Measurements from ENCODE around the gene TYW3.

The TYW3 gene

GRCh38 chr1:74775735-74776134, 42.8 kb downstream of the TYW3 start:
- TF ChIP-seq ZNF8 (CRISPR knock-in tag; IDR thresholded peaks at IDR 0.05) (no peak), TSHZ2 (CRISPR knock-in tag; IDR thresholded peaks at IDR 0.05) (no peak), ZNF70 (CRISPR knock-in tag; IDR thresholded peaks at IDR 0.05) (no peak), PATZ1 (CRISPR knock-in tag; IDR thresholded peaks at IDR 0.05; ENCODE audit: borderline replicate concordance) (no peak), CSRNP3 (CRISPR knock-in tag; IDR thresholded peaks at IDR 0.05) (no peak), OSR1 (CRISPR knock-in tag; IDR thresholded peaks at IDR 0.05) (no peak), ZFP3 (CRISPR knock-in tag; IDR thresholded peaks at IDR 0.05) (no peak)
- no peak for ATAC-seq

- ATAC-seq, result no peak
- TF ChIP-seq RARB (CRISPR knock-in tag; IDR thresholded peaks at IDR 0.05) (no peak), ZNF70 (CRISPR knock-in tag; IDR thresholded peaks at IDR 0.05) (no peak), CREB5 (CRISPR knock-in tag; IDR thresholded peaks at IDR 0.05; ENCODE audit: low read depth) (no peak), ZNF565 (CRISPR knock-in tag; conservative IDR thresholded peaks at IDR 0.05; ENCODE audit: low read depth) (no peak), PATZ1 (CRISPR knock-in tag; IDR thresholded peaks at IDR 0.05; ENCODE audit: borderline replicate concordance) (no peak), TCF4 (CRISPR knock-in tag; IDR thresholded peaks at IDR 0.05; ENCODE audit: borderline replicate concordance) (no peak), ESRRG (CRISPR knock-in tag; IDR thresholded peaks at IDR 0.05) (no peak), CSRNP3 (CRISPR knock-in tag; IDR thresholded peaks at IDR 0.05) (no peak), GLIS3 (CRISPR knock-in tag; IDR thresholded peaks at IDR 0.05) (no peak), POU6F1 (CRISPR knock-in tag; IDR thresholded peaks at IDR 0.05; ENCODE audit: borderline replicate concordance, low read depth) (no peak), OSR1 (CRISPR knock-in tag; IDR thresholded peaks at IDR 0.05) (no peak), ZNF8 (CRISPR knock-in tag; IDR thresholded peaks at IDR 0.05) (no peak), ZC3H10 (CRISPR knock-in tag; IDR thresholded peaks at IDR 0.05) (no peak), PPARA (CRISPR knock-in tag; IDR thresholded peaks at IDR 0.05; ENCODE audit: borderline replicate concordance) (no peak), BACH2 (CRISPR knock-in tag; IDR thresholded peaks at IDR 0.05; ENCODE audit: borderline replicate concordance) (no peak)
These were observed 44.6 kb downstream of the TYW3 start for GRCh38 chr1:74777525-74777924.

Measured in SK-N-SH treated with all-trans-retinoic acid at 6 μM for 48 hours (cell line).